ENCODE measurements around the gene EXOC3. TPM values are rescaled to one million over a fixed set of nuclear protein-coding genes. Genes with fewer than 3 reads are reported as not detected.
"Not testable (repeated sequence)": the region's sequence is repeated elsewhere in the genome, so short reads cannot be mapped to it uniquely, and the experiment has no call there.

EXOC3 gene
- polyA plus RNA-seq, 3 donors, result 32.4 to 40.8 (median 32.5) TPM

GRCh38 chr5:404666-405241, 38.2 kb upstream of the EXOC3 start:
- WGBS, 3 donors, result 81 to 90% (median 89%) methylated on average over 12 of the region's 12 CpGs
- H3K27ac ChIP-seq (ENCODE audit: low read depth, low read length), result no peak overlapping the region

GRCh38 chr5:405421-405820, 37.6 kb upstream of the EXOC3 start:
- 81 to 93% (median 88%) methylated on average over 18 of the region's 18 CpGs for WGBS, 3 donors
- no peak overlapping the region for H3K27ac ChIP-seq (ENCODE audit: low read depth, low read length)

GRCh38 chr5:406041-406440, 36.9 kb upstream of the EXOC3 start:
- no peak overlapping the region for H3K27ac ChIP-seq (ENCODE audit: low read depth, low read length)
- WGBS, 3 donors, result 69 to 90% (median 87%) methylated on average over 9 of the region's 9 CpGs

DNA sequence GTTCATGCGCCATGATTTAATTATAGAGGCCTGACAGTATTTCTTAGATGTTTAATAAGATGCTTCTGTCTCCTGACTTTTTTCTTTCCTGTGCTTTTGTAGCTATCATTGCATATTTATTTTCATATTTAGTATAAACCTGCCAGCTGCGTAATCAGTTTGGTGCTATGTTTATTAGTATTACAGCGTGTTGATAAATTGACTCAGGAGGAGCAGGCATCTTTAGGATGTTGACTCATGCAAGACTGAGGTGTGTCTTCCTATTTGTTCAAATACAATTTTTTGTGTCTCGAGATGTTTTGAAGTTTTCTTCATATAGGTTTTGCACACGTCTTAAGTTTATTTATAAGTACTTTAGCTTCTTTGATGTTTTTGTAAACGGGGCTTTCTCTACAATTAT, 35.9 kb upstream of the EXOC3 start:
- no peak overlapping the region for H3K27ac ChIP-seq (ENCODE audit: low read depth, low read length)
- WGBS, 3 donors, result 70 to 90% (median 84%) methylated on average over 6 of the region's 6 CpGs

- 71 to 84% (median 80%) methylated on average over 8 of the region's 8 CpGs for WGBS, 3 donors
- no peak overlapping the region for H3K27ac ChIP-seq (ENCODE audit: low read depth, low read length)
Measured at GRCh38 chr5:407801-408268, 35.1 kb upstream of the EXOC3 start.

DNA sequence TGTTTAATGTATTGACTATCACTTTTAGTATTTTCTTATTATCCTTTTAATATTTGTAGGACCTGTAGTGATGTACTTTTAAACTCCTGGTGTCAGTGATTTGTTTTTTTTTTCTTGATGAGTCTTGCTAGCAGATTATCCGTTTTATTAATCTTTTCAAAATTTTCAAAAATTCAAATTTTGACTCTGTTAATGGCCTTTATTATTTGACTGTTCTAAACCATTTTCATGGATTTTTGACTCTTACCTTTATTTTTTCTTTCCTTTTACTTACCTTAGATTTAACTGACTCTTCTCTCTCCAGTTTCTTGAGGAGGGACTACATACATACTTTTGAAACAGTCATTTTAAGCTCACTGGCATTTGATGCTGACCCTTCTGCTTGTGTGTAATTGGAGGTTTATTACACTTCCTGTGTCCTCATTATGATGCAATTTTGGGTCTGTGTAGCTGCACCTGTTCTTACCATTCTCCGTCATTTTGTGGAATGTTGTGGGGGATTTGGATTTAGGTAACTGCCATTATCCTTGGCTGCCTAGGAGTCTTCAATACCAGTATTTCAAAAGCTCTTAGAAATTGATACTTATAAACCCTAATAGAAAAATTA, 32.0 kb upstream of the EXOC3 start:
- H3K27ac ChIP-seq (ENCODE audit: low read depth, low read length), result no peak overlapping the region
- 76 to 88% (median 81%) methylated on average over 2 of the region's 2 CpGs for WGBS, 3 donors

- H3K27ac ChIP-seq (ENCODE audit: low read depth, low read length), result no peak overlapping the region
- WGBS, 3 donors, result 69 to 85% (median 77%) methylated on average over 13 of the region's 13 CpGs
Measured at GRCh38 chr5:411728-412127, 31.2 kb upstream of the EXOC3 start.

GRCh38 chr5:414991-415927, 27.7 kb upstream of the EXOC3 start:
- WGBS, 3 donors, result 79 to 88% (median 86%) methylated on average over 39 to 42 of the region's 42 CpGs

GRCh38 chr5:415928-416635, 26.9 kb upstream of the EXOC3 start:
- WGBS, 3 donors, result 75 to 87% (median 82%) methylated on average over 22 to 24 of the region's 24 CpGs
- no peak overlapping the region for H3K27ac ChIP-seq (ENCODE audit: low read depth, low read length)

More at GRCh38 chr5:414991-415927, 27.7 kb upstream of the EXOC3 start:
- not testable (repeated sequence) for H3K27ac ChIP-seq (ENCODE audit: low read depth, low read length)

DNA sequence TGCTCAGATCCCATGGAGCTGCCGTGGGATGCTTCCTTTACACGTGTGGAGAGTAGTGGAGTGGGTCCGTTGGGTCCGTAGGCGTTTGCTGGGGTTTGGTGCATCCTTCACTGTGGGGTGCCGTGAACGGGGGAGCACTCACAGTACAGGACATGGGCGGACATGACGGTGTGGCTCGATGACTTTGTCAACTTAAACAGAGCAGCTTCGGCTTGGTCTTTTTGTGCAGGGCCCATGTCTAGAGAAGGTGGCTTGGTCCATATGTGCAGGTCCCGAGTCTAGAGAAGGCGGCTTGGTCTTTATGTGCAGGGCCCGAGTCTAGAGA, 26.4 kb upstream of the EXOC3 start:
- no peak overlapping the region for H3K27ac ChIP-seq (ENCODE audit: low read depth, low read length)
- 94 to 98% (median 96%) methylated on average over 14 of the region's 14 CpGs for WGBS, 3 donors

DNA sequence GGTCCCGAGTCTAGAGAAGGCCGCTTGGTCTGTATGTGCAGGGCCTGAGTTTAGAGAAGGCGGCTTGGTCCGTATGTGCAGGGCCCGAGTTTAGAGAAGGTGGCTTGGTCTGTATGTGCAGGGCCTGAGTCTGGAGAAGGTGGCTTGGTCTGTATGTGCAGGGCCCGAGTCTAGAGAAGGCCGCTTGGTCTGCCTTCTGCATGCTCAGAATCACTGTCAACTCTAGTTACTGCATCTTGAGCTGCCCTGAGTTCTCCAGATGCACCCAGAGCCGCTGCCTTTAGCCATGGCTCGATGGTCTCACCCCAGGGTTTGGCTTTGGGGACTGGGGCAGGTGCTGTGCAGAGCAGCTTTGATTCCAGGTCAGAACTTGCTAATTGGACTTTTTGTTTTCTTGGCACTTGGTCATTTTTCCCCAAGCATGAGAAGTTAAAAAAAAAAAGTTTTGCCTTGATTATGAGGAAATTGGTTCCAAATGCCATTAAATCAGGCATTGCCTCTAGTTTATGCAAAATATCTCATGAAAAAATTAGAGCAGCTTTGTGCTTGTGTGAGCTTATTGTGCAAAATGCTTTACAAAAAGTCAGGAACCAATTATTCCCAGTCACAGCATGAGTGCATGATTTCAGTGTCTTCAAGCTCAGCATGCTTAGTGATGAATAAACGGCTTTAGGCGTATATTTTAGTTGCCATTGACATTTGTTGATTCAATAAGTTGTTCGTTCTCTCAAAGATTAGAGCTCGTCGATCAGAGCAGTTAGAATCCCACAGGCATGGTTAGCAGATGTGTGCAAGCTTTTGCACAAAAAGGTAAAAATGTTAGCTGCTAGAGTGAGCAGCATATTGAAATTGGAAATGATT, 25.4 kb upstream of the EXOC3 start:
- 84 to 90% (median 89%) methylated on average over 14 of the region's 14 CpGs for WGBS, 3 donors
- no peak overlapping the region for H3K27ac ChIP-seq (ENCODE audit: low read depth, low read length)

- H3K27ac ChIP-seq (ENCODE audit: low read depth, low read length), result no peak overlapping the region
- WGBS, 3 donors, result 82 to 88% (median 83%) methylated on average over 18 of the region's 18 CpGs
Measured at GRCh38 chr5:418162-419121, 24.5 kb upstream of the EXOC3 start.

GRCh38 chr5:419970-420369, 23.0 kb upstream of the EXOC3 start:
- 64 to 75% (median 74%) methylated on average over 12 of the region's 12 CpGs for whole genome bisulfite sequencing, 3 donors
- no peak overlapping the region for H3K27ac ChIP-seq (ENCODE audit: low read depth, low read length)

DNA sequence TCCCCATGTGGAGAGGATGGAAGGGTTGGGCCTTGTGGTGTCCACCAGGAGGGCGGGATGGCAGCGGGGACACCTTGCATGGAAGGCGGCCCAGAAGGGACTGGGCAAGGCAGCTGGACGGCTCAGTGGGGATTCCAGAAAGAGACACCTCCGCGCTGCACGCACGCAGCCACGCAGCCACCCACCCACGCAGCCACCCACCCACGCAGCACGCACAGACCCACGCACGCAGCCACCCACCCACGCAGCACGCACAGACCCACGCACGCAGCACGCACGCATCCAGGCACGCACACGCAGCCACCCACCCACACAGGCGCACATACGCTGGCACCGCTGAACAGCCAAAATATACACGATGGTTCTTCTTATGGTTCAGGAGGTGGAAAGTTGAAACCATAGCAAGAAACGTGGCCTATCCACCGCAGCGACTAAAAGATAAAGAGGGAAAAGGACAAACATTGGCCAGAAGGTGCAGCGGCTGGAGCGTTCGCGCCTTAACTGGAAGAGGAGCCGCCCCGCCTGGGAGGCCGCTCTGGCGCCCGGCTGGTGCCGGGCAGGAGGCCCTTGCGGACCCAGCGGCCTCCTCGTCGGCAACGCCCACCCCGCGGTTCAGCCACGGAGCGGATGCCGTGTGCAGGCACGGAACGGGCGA, 22.2 kb upstream of the EXOC3 start:
- WGBS, 3 donors, result 89 to 94% (median 94%) methylated on average over 50 to 52 of the region's 52 CpGs
- no peak overlapping the region for H3K27ac ChIP-seq (ENCODE audit: low read depth, low read length)

GRCh38 chr5:421287-421880, 21.6 kb upstream of the EXOC3 start:
- WGBS, 3 donors, result 88 to 92% (median 89%) methylated on average over 34 of the region's 34 CpGs
- no peak overlapping the region for H3K27ac ChIP-seq (ENCODE audit: low read depth, low read length)

- no peak overlapping the region for H3K27ac ChIP-seq (ENCODE audit: low read depth, low read length)
- WGBS, 3 donors, result 89 to 95% (median 93%) methylated on average over 13 of the region's 13 CpGs
Measured at GRCh38 chr5:421901-422300, 21.1 kb upstream of the EXOC3 start.
